Esophagus muscularis mucosa (tissue), 4 donors: ENCODE data around the gene ARHGEF10L.

Experiments
- CTCF ChIP-seq, 3 experiments: fragments of 200-600 bp in 2 of 3; fragments of 450-650 bp in 1 of 3; sonication (generic) in 2 of 3; IDR thresholded peaks; one replicate each; pipeline ENCODE4 v1.5.1; 2017 to 2019; ENCODE audit warnings: antibody characterized with exemption in 3 of 3, mild to moderate bottlenecking in 2 of 3, moderate library complexity in 1 of 3
- EP300 ChIP-seq: sonication (generic); formaldehyde crosslinking; IDR thresholded peaks from one replicate; pipeline ENCODE4 v1.6.1; 2017; ENCODE audit warnings: antibody characterized with exemption
- POLR2A ChIP-seq: fragments of 450-650 bp; IDR thresholded peaks from one replicate; pipeline ENCODE4 v1.6.1; 2017; ENCODE audit warnings: antibody characterized with exemption, moderate library complexity, mild to moderate bottlenecking, low read depth

DNA sequence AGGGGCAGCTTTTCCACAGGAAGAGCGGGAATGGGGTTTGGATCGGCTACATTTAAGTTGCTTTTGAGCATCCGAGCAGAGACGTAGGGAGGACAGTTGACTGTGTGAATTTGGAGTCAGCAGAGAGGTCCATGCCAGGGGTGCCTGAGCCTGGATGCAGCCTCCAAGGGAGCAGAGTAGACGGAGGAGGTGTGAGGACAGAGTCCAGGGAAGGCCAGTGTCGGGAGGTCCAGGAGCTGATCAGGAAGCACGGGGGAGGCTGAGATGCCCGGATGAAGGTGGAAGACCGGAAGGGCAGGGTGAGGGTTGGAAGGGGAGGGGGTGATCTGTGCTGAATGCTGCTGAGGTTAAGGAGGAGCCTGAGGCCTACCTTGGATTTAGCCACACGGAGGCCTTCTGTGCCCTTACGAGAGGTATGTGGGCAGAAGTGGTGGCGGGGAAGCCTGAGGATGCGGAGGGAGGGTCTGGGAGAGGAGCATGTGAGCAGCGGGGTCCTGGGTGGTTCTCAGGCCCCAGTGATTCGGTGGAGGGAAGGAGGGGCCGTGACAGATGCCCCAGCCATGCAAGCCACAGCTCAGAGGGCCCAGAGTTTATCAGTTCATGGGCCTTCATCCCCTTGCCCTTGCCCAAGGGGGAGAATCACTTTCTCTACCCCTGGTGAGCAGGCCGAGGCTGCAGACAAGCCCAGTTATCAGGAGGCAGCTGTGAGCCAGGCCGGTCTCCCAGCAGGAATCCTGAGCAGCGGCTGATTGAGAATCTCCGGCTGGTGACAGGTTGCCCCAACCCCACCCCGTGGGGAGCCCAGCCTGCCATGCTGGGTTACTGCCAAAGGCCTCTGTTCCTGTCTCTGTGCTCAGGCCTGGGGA lies 161.7 kb downstream of the ARHGEF10L start:
- TF ChIP-seq EP300 (no peak), CTCF (IDR thresholded peaks at IDR 0.05) (no peak), POLR2A (no peak)
